HepG2 (cell line): Measurements from ENCODE around the gene LCMT2. TPM values are rescaled to one million over a fixed set of nuclear protein-coding genes. Genes with fewer than 3 reads are reported as not detected.

Experiments
- ELK4 ChIP-seq: sonication (generic); formaldehyde crosslinking; IDR thresholded peaks from 2 replicates; pipeline ENCODE4 v1.9.0; 2021; ENCODE audit warnings: missing genetic modification reagents, borderline replicate concordance
- HBP1 ChIP-seq: IDR thresholded peaks from 2 replicates; pipeline ENCODE4 v1.6.1; 2016; ENCODE audit warnings: low read depth, control low read depth
- TAF1 ChIP-seq: sonication (generic); formaldehyde crosslinking; IDR thresholded peaks from 2 replicates; pipeline ENCODE4 v1.4.0; 2020; ENCODE audit warnings: missing genetic modification reagents
- WIZ ChIP-seq: sonication (generic); formaldehyde crosslinking; IDR thresholded peaks from 2 replicates; pipeline ENCODE4 v1.5.1; 2020; ENCODE audit warnings: mild to moderate bottlenecking, missing genetic modification reagents
- YEATS4 ChIP-seq: sonication (generic); formaldehyde crosslinking; IDR thresholded peaks from 2 replicates; pipeline ENCODE4 v1.4.0; 2020; ENCODE audit warnings: missing genetic modification reagents, borderline replicate concordance
- ZBTB38 ChIP-seq: sonication (generic); formaldehyde crosslinking; IDR thresholded peaks from 2 replicates; pipeline ENCODE4 v1.5.1; 2020; ENCODE audit warnings: mild to moderate bottlenecking, missing genetic modification reagents
- ZBTB4 ChIP-seq: sonication (generic); formaldehyde crosslinking; IDR thresholded peaks from 2 replicates; pipeline ENCODE4 v1.4.0; 2020; ENCODE audit warnings: missing genetic modification reagents, mild to moderate bottlenecking, borderline replicate concordance
- ZBTB7A ChIP-seq: sonication (generic); formaldehyde crosslinking; IDR thresholded peaks from 2 replicates; pipeline ENCODE4 v1.8.0; 2022; ENCODE audit warnings: mild to moderate bottlenecking, missing genetic modification reagents
- ZFP62 ChIP-seq: sonication (generic); formaldehyde crosslinking; IDR thresholded peaks from 2 replicates; pipeline ENCODE4 v1.4.0; 2020; ENCODE audit warnings: missing genetic modification reagents
- ZNF12 ChIP-seq: sonication (generic); formaldehyde crosslinking; IDR thresholded peaks from 2 replicates; pipeline ENCODE4 v1.5.0; 2020; ENCODE audit warnings: missing genetic modification reagents
- ZNF253 ChIP-seq: sonication (generic); formaldehyde crosslinking; IDR thresholded peaks from 2 replicates; pipeline ENCODE4 v1.8.0; 2022; ENCODE audit warnings: mild to moderate bottlenecking, missing genetic modification reagents, borderline replicate concordance
- ZNF280D ChIP-seq: sonication (generic); formaldehyde crosslinking; IDR thresholded peaks from 2 replicates; pipeline ENCODE4 v1.5.1; 2020; ENCODE audit warnings: mild to moderate bottlenecking, missing genetic modification reagents
- ZNF335 ChIP-seq: sonication (generic); formaldehyde crosslinking; IDR thresholded peaks from 2 replicates; pipeline ENCODE4 v1.4.0; 2020; ENCODE audit warnings: missing genetic modification reagents
- ZNF350 ChIP-seq: sonication (generic); formaldehyde crosslinking; IDR thresholded peaks from 2 replicates; pipeline ENCODE4 v1.4.0; 2020; ENCODE audit warnings: mild to moderate bottlenecking, low read depth, missing genetic modification reagents, borderline replicate concordance
- ZNF460 ChIP-seq: sonication (generic); formaldehyde crosslinking; IDR thresholded peaks from 2 replicates; pipeline ENCODE4 v1.5.1; 2020; ENCODE audit warnings: missing genetic modification reagents, mild to moderate bottlenecking, borderline replicate concordance
- ZNF562 ChIP-seq: sonication (generic); formaldehyde crosslinking; IDR thresholded peaks from 2 replicates; pipeline ENCODE4 v1.8.0; 2022; ENCODE audit warnings: missing genetic modification reagents, borderline replicate concordance
- ZNF878 ChIP-seq: sonication (generic); formaldehyde crosslinking; IDR thresholded peaks from 2 replicates; pipeline ENCODE4 v1.8.1; 2023; ENCODE audit warnings: mild to moderate bottlenecking, missing genetic modification reagents, moderate library complexity
- polyA plus RNA-seq, 8 experiments: library from polyadenylated mRNA; depleted of rRNA in 3 of 8; stranded (reverse) in 7 of 8; unstranded in 1 of 8; fragments of >200 nt; fragmentation: Illumina TruSeq in 4 of 8; extraction: Trizol in 4 of 8; gene quantifications; 2 replicates each; pipeline versions ENCODE4 v1.2.1 to v1.2.3, GENCODE V29; 2011 to 2016; ENCODE audit warnings: low read depth in 4 of 8, missing spikeins in 1 of 8, mixed read lengths in 1 of 8; ENCODE audit not compliant: insufficient read depth in 1 of 8
- total RNA-seq, 5 experiments: library from RNA; depleted of rRNA; stranded (reverse); fragments of >200 nt; fragmentation: Illumina TruSeq; extraction: Trizol; gene quantifications; 2 replicates each; pipeline ENCODE4 v1.2.3, GENCODE V29; 2016; ENCODE audit warnings: low read depth in 1 of 5

The LCMT2 gene
- total and polyA plus RNA-seq, 2 of the 13 experiments (the other 11 are each of a cell fraction or from before 2014, with no cell fraction given): 6.9 to 9.1 TPM

GRCh38 chr15:43370975-43371974 is 40.9 kb upstream of the LCMT2 start, which contains the start of the genes TUBGCP4 and ZSCAN29 (continued):
- peak; percentile 57 for TF ChIP-seq HBP1
- peak; percentile 84 for TF ChIP-seq ZNF253 (CRISPR knock-in tag)
- peak; percentile 59; the same call in 1 of the 2 replicates for TF ChIP-seq ZNF460 (CRISPR knock-in tag)
- no peak for TF ChIP-seq ZNF12 (CRISPR knock-in tag)
- no peak for TF ChIP-seq ZNF562 (CRISPR knock-in tag)
- peak; percentile 72; the same call in 1 of the 2 replicates for TF ChIP-seq ZNF350
- no peak; the same call in 1 of the 2 replicates for TF ChIP-seq ZBTB4 (CRISPR knock-in tag)
- no peak for TF ChIP-seq ZFP62
- TF ChIP-seq TAF1 (CRISPR knock-in tag): peak; percentile 81; the same call in 1 of the 2 replicates
- no peak for TF ChIP-seq ZNF335
- TF ChIP-seq ZBTB7A (CRISPR knock-in tag): peak; percentile 52
- no peak for TF ChIP-seq WIZ (CRISPR knock-in tag)
- TF ChIP-seq ZNF280D (CRISPR knock-in tag): peak; percentile 57; the same call in 1 of the 2 replicates
- peak; percentile 83; the same call in 1 of the 2 replicates for TF ChIP-seq YEATS4 (CRISPR knock-in tag)
- TF ChIP-seq ZBTB38 (CRISPR knock-in tag): no peak
- no peak for TF ChIP-seq ELK4 (CRISPR knock-in tag)
- no peak for TF ChIP-seq ZNF878 (CRISPR knock-in tag)
